A549 treated with ZK216348 at 1 μM for 4 hours (cell line): ENCODE results near the gene ZNF169. TPM values are rescaled to one million over a fixed set of nuclear protein-coding genes. Genes with fewer than 3 reads are reported as not detected.

ENCODE experiments used
- total RNA-seq: library from RNA; stranded (reverse); fragments of 200-300 nt; extraction: Qiagen RNA extraction; gene quantifications from 5 replicates; pipeline ENCODE4 v1.2.3, GENCODE V29; 2022; ENCODE audit warnings: low read depth

The ZNF169 gene
- total RNA-seq = 1.6 to 1.9 TPM (median 1.7 TPM) in 5 replicates

GRCh38 chr9:94259077-94259862, at the start of gene ZNF169:
TSS of gene ZNF169 (plus strand) at chr9:94259298. CDS start at chr9:94278813, 19,515 bp downstream.

GRCh38 chr9:94328544-94328943, 69.4 kb downstream of the ZNF169 start, which contains the start of gene NUTM2F:
TSS of gene NUTM2F (minus strand) at chr9:94328644. CDS start at chr9:94328623, 21 bp downstream.

Other genes with a start within 250 kb of the ZNF169 start
- gene PTPDC1, start 174.8 kb upstream of the ZNF169 start, total RNA-seq = 3.2 to 4.7 TPM (median 4.4 TPM) in 5 replicates
- not detected in 5 replicates for gene NUTM2F, start 69.3 kb downstream of the ZNF169 start, total RNA-seq